GM12873 (cell line): ENCODE results near the gene FBLN5.

Source experiments
- TF ChIP-seq, protein P1 (sequence below): IDR thresholded peaks from 2 replicates; pipeline ENCODE4 v1.5.1; 2012; ENCODE audit warnings: low read depth, mild to moderate bottlenecking, moderate library complexity, low read length, control low read depth; ENCODE audit not compliant: insufficient read depth; ENCODE audit errors: missing control alignments

Gene FBLN5

DNA sequence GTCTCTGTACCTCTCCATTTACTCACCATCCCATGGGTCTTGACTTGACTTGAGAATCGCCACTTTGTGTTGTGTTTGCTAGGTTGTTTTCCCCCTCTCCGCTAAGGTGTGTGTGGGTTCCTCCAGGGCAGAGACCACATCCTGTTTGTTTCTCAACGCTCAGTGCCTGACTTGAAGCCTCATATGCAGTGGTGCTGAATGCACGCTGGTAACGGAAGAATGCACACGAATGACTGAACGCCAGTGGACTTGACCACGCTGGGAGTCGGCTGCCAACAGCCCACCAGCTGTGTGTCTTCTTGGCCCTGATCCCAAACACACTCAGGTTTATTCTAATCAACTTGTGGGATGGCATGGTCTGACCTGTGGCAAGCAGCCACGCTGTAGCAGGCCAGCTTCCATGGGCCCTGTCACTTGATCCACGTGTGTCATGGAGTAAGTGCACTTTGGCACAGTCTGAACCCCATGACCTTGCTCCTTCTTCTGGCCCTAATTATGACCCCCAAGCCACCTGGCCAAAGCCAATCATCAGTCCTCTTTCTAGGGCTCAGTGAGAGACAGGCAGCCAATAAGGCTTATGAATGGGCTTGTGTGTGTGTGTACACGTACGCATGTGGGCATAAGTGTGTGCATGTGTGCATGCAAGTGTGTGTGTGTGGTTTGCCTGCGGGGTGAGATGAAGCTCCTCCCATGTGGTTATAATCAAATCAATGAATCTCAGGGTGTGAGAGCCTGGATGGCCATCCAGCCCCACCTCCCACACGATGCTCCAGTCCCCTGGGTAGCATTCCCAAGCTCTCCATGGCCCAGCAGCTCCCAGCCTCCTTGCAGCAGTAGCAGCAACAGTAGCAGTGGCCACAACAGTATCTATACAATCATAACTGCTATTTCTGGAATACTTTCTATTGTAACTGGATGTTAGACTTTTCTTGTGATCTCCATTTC is 73.8 kb downstream of the FBLN5 start:
- TF ChIP-seq, protein P1, sequence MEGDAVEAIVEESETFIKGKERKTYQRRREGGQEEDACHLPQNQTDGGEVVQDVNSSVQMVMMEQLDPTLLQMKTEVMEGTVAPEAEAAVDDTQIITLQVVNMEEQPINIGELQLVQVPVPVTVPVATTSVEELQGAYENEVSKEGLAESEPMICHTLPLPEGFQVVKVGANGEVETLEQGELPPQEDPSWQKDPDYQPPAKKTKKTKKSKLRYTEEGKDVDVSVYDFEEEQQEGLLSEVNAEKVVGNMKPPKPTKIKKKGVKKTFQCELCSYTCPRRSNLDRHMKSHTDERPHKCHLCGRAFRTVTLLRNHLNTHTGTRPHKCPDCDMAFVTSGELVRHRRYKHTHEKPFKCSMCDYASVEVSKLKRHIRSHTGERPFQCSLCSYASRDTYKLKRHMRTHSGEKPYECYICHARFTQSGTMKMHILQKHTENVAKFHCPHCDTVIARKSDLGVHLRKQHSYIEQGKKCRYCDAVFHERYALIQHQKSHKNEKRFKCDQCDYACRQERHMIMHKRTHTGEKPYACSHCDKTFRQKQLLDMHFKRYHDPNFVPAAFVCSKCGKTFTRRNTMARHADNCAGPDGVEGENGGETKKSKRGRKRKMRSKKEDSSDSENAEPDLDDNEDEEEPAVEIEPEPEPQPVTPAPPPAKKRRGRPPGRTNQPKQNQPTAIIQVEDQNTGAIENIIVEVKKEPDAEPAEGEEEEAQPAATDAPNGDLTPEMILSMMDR, result no peak

DNA sequence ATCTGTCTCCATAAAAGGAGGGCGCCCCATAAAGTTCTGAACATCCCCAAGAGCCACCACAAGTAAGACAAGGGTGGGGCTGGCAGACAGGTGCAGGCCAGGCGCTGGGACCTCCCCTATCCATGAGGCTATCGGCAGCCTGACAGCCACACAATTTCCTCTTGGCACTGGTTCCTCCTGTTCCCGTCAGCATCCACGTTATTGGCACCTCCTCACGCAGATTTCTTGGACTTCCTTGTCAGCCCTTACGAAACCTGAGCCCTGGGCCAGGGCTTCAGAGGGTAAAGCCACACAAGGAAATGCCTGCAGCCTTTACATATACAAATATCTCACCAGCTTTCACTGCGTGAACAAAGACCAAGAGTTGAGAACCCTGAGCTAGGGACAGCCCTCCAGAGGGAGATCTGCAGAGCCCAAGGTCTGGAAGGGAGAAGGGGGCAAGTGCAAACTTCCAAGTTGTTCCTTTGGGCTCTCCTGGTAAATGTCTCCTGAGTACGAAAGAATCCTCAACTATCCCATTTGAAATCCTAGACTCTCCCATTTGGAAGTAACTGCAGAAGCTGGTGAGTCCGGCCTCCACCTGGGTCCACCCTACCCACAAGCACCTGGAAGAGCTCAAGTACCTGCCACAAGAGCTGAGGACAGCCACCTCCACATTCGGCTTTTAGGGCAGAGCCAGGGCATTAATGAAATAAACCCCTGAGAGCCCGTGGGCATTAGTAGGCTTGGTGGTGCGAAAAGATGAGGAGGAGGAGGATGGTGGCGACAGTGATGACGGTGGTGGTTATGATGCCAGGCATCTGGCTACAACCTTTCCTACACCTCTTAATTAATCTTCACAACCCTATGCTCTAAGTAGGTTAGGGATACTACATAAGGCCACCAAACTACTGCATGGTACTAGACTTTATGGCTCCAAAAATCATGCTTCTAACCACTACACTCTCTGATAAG is 74.7 kb downstream of the FBLN5 start:
- TF ChIP-seq, protein P1, result no peak

DNA sequence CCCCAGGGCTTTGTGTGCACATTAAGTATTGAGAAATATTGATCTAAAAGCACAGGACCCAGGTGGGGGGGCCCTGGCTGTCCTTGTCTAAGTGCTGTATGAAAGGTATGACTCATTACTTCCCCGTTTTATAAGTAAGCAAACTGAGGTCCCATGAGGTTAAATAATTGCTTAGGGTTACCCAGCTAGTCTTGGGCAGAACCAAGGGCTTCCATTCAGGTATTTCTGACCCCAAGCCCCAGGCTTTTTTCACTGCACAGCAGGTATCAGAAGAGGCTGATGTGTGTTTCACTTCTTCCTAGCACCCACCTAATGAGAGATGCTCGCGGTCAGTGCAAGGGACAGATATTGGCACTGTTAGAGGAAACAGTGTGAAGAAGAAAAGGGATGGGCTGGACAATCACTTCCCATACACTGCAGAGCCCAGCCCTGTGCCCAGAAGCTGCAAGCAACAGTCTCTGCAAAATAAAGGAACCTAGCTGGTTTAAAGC is 75.4 kb downstream of the FBLN5 start:
- TF ChIP-seq, protein P1, result no peak

DNA sequence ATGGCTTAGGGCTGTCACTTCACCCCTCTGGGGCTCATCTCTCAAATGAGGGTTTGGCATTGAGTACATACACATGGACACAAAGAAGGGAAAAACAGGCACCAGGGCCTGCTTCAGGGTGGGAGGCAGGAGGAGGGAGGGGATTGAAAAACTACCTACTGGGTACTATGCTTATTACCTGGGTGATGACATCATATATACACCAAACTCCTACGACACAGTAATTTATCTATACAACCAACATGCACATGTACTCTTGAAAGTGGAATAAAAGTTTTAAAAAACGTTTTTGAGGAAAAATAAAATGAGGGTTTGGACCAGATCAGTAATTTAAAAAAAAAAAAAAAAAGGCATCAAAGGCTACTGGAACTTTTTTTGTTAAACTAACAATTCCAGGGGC is 76.6 kb downstream of the FBLN5 start:
- TF ChIP-seq, protein P1, result no peak

DNA sequence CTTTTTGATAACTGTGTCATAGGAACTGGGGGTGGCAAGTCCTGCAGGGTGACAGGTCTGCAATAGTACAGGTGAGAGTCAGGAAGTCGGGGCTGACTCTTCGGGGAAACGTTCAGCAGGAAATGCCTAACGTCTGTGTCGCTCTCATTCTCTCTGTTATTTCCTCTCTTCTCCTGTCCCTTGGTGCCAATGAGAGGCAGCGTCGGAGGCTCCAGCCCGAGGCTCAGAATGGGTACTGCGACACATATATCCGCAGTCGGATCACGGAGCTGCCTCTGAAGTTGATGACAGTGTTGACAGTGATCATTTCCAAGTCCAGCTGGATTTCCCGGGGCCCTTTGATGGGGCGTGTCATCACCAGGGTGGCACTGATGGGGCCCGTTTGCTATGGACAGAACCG is 77.5 kb downstream of the FBLN5 start:
- TF ChIP-seq, protein P1, result no peak

DNA sequence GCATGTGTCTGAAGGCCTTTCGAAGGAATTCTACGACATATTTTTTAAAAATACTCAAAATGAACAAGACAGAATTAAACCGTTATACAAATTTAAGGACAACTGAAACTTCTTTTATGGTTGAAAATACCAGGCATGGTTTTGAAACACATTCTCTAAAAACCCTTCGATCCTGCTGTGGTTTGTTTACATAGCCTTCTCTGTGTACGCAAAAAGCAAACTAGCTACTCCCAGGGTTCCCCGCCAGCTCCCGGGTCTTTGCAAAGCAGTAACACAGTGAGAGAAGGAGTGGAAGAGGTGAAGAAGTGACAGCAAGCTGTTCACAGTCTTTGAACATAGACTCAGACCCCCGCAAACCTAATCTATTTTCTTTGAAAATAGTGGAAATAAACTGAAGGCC is 77.9 kb downstream of the FBLN5 start:
- TF ChIP-seq, protein P1, result no peak
